Measurements from ENCODE around the gene APOBEC3B.
"Not testable (repeated sequence)": the region's sequence is repeated elsewhere in the genome, so short reads cannot be mapped to it uniquely, and the experiment has no call there.

APOBEC3B gene

GRCh38 chr22:38955926-38956325 is 26.2 kb upstream of the APOBEC3B start:
- no peaks in the 10 kb centered on the region for H3K36me3 Mint-ChIP-seq (ENCODE audit: low read depth)
- H3K4me3 Mint-ChIP-seq: no peak overlapping the region
- no peaks in the 10 kb centered on the region for H3K9me3 Mint-ChIP-seq
- H3K4me1 Mint-ChIP-seq (ENCODE audit: low read depth): peaks cover 54% of the 10 kb centered on the region
- H3K27me3 Mint-ChIP-seq (ENCODE audit: low read depth): peaks cover 4% of the 10 kb centered on the region
- peak overlapping the region; percentile 86 for H3K27ac Mint-ChIP-seq

GRCh38 chr22:38956551-38956950 is 25.6 kb upstream of the APOBEC3B start:
- peaks cover 4% of the 10 kb centered on the region for H3K27me3 Mint-ChIP-seq (ENCODE audit: low read depth)
- peak overlapping the region; percentile 76 for H3K27ac Mint-ChIP-seq
- H3K9me3 Mint-ChIP-seq: no peaks in the 10 kb centered on the region
- H3K4me3 Mint-ChIP-seq: no peak overlapping the region
- H3K36me3 Mint-ChIP-seq (ENCODE audit: low read depth): no peaks in the 10 kb centered on the region
- H3K4me1 Mint-ChIP-seq (ENCODE audit: low read depth): peaks cover 54% of the 10 kb centered on the region

- Mint-ChIP-seq H3K36me3 (ENCODE audit: low read depth) (no peaks in the 10 kb centered on the region), H3K27ac (peak within 1 kb of the TSS; percentile 82), H3K27me3 (ENCODE audit: low read depth) (peaks cover 4% of the 10 kb centered on the region), H3K4me1 (ENCODE audit: low read depth) (peaks cover 49% of the 10 kb centered on the region), H3K9me3 (no peaks in the 10 kb centered on the region), H3K4me3 (no peak within 1 kb of the TSS)
Measured at GRCh38 chr22:38957046-38957770, 24.9 kb upstream of the APOBEC3B start, which contains the start of gene APOBEC3A. APOBEC3A (plus strand) TSS chr22:38957609; CDS start chr22:38957692, 83 bp downstream.

DNA sequence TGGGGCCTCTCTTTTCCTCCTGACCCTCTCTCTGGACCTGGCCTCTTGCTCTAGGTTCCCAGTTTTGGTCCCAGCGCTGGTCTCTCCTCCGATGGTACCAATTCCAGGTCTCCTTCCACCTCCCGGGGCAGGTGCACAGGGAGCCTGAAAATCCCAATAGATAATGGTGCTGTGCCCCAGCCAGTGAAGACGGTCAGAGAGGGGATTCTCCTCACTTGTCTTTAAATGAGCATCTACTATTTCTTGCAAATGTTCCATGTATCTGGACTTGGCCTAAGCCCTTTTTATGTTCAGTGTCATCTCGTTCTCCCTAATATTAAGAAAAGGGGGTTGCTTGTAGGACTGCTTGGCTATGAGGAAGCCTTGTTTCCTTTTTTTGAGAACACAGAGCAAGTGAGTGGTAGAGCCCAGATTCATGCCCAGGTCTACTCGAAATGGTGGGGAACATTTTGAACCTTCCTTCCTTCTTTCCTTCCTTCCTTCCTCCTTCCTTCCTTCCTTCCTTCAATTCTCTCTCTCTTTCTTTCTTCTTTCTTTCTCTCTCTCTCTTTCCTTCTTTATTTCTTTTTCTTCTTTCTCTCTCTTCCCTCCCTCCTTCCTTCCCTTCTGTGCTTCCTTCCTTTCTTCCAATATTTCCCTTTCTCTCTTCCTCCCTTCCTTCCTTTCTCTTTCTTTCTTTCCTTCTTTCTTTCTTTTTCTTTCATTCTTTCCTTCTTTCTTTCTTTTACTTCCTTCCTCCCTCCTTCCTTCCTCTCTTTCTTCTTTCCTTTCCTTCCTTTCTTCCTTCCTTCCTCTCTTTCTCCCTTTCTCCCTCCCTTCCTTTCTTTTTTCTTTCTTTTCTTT is 24.1 kb upstream of the APOBEC3B start:
- Mint-ChIP-seq H3K9me3 (no peaks in the 10 kb centered on the region), H3K36me3 (ENCODE audit: low read depth) (no peaks in the 10 kb centered on the region), H3K27ac (peak overlapping the region; percentile 82), H3K27me3 (ENCODE audit: low read depth) (peaks cover 4% of the 10 kb centered on the region), H3K4me1 (ENCODE audit: low read depth) (peaks cover 41% of the 10 kb centered on the region), H3K4me3 (no peak overlapping the region)

GRCh38 chr22:38958651-38958943 is 23.6 kb upstream of the APOBEC3B start:
- not testable (repeated sequence) for H3K4me3 Mint-ChIP-seq; H3K9me3 Mint-ChIP-seq; H3K36me3 Mint-ChIP-seq (ENCODE audit: low read depth); H3K27me3 Mint-ChIP-seq (ENCODE audit: low read depth)
- peak overlapping the region; percentile 82 for H3K27ac Mint-ChIP-seq
- H3K4me1 Mint-ChIP-seq (ENCODE audit: low read depth): peaks cover 37% of the 10 kb centered on the region

DNA sequence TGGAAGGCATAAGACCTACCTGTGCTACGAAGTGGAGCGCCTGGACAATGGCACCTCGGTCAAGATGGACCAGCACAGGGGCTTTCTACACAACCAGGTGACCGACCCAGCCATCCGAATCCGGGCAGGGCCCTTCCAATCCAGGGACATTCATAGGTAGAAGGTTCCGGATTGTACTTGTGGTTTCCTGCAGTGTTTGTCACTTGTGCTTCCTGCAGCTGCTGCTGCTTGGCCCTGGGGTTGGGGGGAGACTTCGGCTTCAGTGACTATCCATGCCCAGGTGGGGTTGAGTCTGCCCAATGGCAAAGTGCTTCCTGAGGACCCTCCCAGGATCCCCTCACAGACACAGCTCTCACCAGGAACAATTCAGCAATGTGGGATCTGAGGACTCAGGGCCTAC is 22.6 kb upstream of the APOBEC3B start:
- Mint-ChIP-seq H3K4me3 (no peak overlapping the region), H3K27me3 (ENCODE audit: low read depth) (peaks cover 4% of the 10 kb centered on the region), H3K4me1 (ENCODE audit: low read depth) (peaks cover 35% of the 10 kb centered on the region), H3K9me3 (no peaks in the 10 kb centered on the region), H3K36me3 (ENCODE audit: low read depth) (no peaks in the 10 kb centered on the region), H3K27ac (peak overlapping the region; percentile 70)

DNA sequence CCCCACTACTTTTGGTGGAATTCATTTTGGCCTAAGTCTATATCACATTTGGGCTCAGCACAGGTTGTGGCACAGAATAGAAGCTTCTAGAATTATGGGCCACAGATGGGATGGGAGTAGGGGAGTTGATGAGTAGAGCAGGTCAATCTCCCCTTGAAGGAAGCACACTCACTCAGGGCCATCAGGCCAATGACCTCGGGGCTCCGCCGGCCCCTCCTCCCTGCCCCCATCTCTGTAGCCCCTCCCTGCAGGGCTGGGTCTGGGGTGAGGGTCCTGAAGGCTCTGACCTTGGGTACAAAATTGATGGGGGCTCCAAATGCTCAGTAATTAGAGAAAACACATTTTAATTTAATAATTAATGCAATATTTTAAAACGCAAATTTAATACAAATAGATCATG is 21.5 kb upstream of the APOBEC3B start:
- H3K27ac Mint-ChIP-seq; H3K9me3 Mint-ChIP-seq; H3K27me3 Mint-ChIP-seq (ENCODE audit: low read depth); H3K36me3 Mint-ChIP-seq (ENCODE audit: low read depth); H3K4me3 Mint-ChIP-seq: not testable (repeated sequence)
- H3K4me1 Mint-ChIP-seq (ENCODE audit: low read depth): peaks cover 27% of the 10 kb centered on the region

- H3K9me3 Mint-ChIP-seq; H3K4me3 Mint-ChIP-seq; H3K27me3 Mint-ChIP-seq (ENCODE audit: low read depth): not testable (repeated sequence)
Measured at GRCh38 chr22:38963291-38963738, 18.8 kb upstream of the APOBEC3B start.

DNA sequence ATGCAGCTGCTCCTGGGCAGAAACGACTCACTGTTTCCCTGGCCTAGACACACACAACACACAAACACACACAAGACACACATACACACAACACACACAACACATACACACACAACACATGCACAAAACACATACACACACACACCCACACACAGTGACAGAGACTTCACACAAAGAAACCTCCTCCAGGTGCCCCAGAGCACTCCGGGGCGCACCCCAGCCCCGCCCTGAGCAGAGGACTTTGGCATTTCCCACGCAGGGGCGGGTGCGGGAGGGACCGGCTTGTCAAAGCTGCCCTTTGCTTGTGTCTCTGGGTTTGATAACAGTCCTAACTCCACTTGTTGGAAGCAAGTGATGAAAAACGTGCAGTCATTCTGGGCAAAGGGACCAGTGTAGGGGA is 18.3 kb upstream of the APOBEC3B start:
- Mint-ChIP-seq H3K4me1 (ENCODE audit: low read depth) (peaks cover 18% of the 10 kb centered on the region), H3K27me3 (ENCODE audit: low read depth) (peaks cover 1% of the 10 kb centered on the region), H3K27ac (no peak overlapping the region), H3K4me3 (no peak overlapping the region), H3K36me3 (ENCODE audit: low read depth) (no peaks in the 10 kb centered on the region), H3K9me3 (no peaks in the 10 kb centered on the region)

More at GRCh38 chr22:38963291-38963738, 18.8 kb upstream of the APOBEC3B start:
- peaks cover 23% of the 10 kb centered on the region for H3K4me1 Mint-ChIP-seq (ENCODE audit: low read depth)
- not testable (repeated sequence) for H3K36me3 Mint-ChIP-seq (ENCODE audit: low read depth); H3K27ac Mint-ChIP-seq

DNA sequence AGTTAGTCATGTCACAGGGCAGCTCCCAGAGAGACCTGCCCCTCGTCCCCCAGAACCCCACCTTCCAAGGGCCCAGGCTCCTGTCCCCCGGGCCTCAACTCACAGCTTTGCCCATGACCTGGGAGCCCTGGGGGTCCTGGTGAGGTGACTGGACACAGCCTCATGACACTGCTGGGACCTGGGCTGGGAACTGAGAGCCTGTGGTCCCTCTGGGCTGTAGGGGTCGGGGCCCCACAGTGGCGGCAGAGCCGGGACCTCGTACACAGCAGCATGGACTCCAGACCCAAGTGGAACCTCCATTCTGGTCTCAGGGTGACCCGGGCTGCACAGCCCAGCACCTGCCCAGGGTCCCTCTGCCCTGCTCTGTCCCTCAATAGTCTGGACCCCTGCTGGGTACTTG is 17.8 kb upstream of the APOBEC3B start:
- peaks cover 16% of the 10 kb centered on the region for H3K4me1 Mint-ChIP-seq (ENCODE audit: low read depth)
- H3K27me3 Mint-ChIP-seq (ENCODE audit: low read depth): peaks cover 5% of the 10 kb centered on the region
- H3K27ac Mint-ChIP-seq: no peak overlapping the region
- no peak overlapping the region for H3K4me3 Mint-ChIP-seq
- no peaks in the 10 kb centered on the region for H3K9me3 Mint-ChIP-seq
- H3K36me3 Mint-ChIP-seq (ENCODE audit: low read depth): no peaks in the 10 kb centered on the region

DNA sequence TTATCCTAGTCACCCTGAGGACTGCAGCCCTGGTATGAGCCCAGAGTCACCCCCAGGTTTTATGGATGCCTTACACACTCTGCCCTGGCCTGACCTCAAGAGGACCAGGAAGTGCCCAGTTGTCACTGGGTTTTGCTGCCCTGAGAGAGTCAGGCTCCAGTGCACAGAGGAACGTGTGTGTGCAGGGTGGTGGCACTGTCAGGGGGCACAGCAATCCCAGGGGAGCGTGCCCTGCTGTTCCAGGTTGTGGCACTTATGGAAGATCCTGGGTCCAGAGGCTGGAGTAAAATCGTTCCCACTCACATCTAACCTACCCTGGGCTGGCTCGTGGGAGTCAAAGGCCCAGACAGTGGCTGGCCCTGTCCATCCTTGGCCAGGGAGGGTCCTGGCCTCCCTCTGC is 17.2 kb upstream of the APOBEC3B start:
- Mint-ChIP-seq H3K36me3 (ENCODE audit: low read depth) (no peaks in the 10 kb centered on the region), H3K4me1 (ENCODE audit: low read depth) (peaks cover 10% of the 10 kb centered on the region), H3K9me3 (no peaks in the 10 kb centered on the region), H3K27me3 (ENCODE audit: low read depth) (peaks cover 8% of the 10 kb centered on the region), H3K4me3 (no peak overlapping the region), H3K27ac (no peak overlapping the region)

DNA sequence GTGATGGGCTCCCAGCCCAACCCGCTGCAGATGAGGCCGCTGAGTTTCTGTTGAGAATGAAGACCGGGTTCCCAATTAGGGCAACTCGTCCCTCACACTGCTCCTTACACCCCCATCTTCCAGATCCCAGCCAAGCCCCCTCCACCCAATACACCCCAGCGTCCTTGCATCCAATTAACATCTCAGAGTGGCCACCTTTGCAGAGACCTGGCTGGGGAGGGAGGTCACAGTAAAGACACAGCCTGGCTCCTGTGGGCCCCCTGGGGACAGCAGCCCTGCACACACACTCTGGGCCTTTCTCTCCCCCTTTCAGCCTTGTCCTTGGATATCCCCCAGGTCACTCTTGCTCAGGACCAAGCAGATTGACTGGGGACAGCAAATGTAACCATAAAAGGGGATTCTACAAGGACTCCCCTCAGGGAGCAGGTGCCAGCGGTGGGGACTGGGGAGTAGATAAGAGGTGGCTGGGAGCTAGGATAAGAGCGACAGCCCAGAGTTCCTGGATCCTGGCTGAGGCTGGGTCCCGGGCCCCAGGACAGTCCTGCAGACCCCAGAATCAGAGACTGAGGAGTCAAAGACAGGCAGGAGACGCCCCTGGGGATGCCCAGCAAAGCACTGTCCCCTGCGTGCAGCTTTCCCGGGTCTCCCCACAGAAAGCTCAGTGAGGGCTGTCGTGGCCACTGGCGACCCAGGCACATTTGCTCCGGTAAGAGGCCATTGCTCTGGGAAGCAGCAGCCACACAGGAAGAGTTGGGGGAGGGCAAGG is 16.4 kb upstream of the APOBEC3B start:
- no peaks in the 10 kb centered on the region for H3K36me3 Mint-ChIP-seq (ENCODE audit: low read depth)
- peaks cover 13% of the 10 kb centered on the region for H3K4me1 Mint-ChIP-seq (ENCODE audit: low read depth)
- H3K9me3 Mint-ChIP-seq: no peaks in the 10 kb centered on the region
- H3K27me3 Mint-ChIP-seq (ENCODE audit: low read depth): peaks cover 17% of the 10 kb centered on the region
- no peak overlapping the region for H3K27ac Mint-ChIP-seq
- H3K4me3 Mint-ChIP-seq: no peak overlapping the region

DNA sequence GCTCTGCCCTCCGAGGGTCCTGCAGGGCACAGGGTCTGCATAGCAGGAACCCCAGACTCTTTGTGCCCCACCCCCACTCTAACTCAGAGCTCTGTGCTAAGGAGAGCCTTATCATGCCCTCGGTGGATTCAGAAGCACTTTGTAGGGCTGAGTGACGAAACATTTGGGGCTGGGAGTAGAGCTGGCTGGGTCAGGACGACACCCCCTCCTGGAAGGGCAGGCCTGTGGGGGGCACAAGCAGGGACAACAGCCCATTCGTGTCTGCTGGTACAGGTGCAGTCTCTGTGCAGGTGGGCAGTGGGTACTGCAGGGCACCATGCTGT is 15.8 kb upstream of the APOBEC3B start:
- Mint-ChIP-seq H3K9me3 (no peaks in the 10 kb centered on the region), H3K36me3 (ENCODE audit: low read depth) (no peaks in the 10 kb centered on the region), H3K27me3 (ENCODE audit: low read depth) (peaks cover 21% of the 10 kb centered on the region), H3K4me1 (ENCODE audit: low read depth) (peaks cover 13% of the 10 kb centered on the region), H3K27ac (no peak overlapping the region), H3K4me3 (no peak overlapping the region)

- Mint-ChIP-seq H3K4me1 (ENCODE audit: low read depth) (peaks cover 13% of the 10 kb centered on the region), H3K9me3 (no peaks in the 10 kb centered on the region)
Measured at GRCh38 chr22:38966942-38967341, 15.2 kb upstream of the APOBEC3B start.

More at GRCh38 chr22:38966942-38967341, 15.2 kb upstream of the APOBEC3B start:
- no peak overlapping the region for H3K4me3 Mint-ChIP-seq
- H3K36me3 Mint-ChIP-seq (ENCODE audit: low read depth): no peaks in the 10 kb centered on the region
- H3K27ac Mint-ChIP-seq: peak overlapping the region; percentile 9
- peaks cover 21% of the 10 kb centered on the region for H3K27me3 Mint-ChIP-seq (ENCODE audit: low read depth)
